ENCODE results near the gene ASF1B.

Gene ASF1B

GRCh38 chr19:14145381-14145780 lies 9.0 kb upstream of the ASF1B start:
- no peak for DNase-seq (ENCODE audit: low read depth)
- H3K4me3 ChIP-seq (ENCODE audit: low read length): no peak overlapping the region
- no peak for TF ChIP-seq CTCF (conservative IDR thresholded peaks at IDR 0.05; ENCODE audit: low read depth, low read length)

- no peak overlapping the region for H3K4me3 ChIP-seq (ENCODE audit: low read length)
- TF ChIP-seq CTCF (conservative IDR thresholded peaks at IDR 0.05; ENCODE audit: low read depth, low read length): no peak
- no peak for DNase-seq (ENCODE audit: low read depth)
Measured at GRCh38 chr19:14142262-14143190, 6.1 kb upstream of the ASF1B start.

GRCh38 chr19:14141041-14141440 lies 4.7 kb upstream of the ASF1B start:
- no peak for DNase-seq (ENCODE audit: low read depth)
- no peak for TF ChIP-seq CTCF (conservative IDR thresholded peaks at IDR 0.05; ENCODE audit: low read depth, low read length)
- H3K4me3 ChIP-seq (ENCODE audit: low read length): no peak overlapping the region

GRCh38 chr19:14139944-14140343 lies 3.6 kb upstream of the ASF1B start:
- no peak for TF ChIP-seq CTCF (conservative IDR thresholded peaks at IDR 0.05; ENCODE audit: low read depth, low read length)
- H3K4me3 ChIP-seq (ENCODE audit: low read length): no peak overlapping the region
- peak; percentile 33 for DNase-seq (ENCODE audit: low read depth)

GRCh38 chr19:14138576-14139265 lies 2.3 kb upstream of the ASF1B start:
- DNase-seq (ENCODE audit: low read depth): no peak
- H3K4me3 ChIP-seq (ENCODE audit: low read length): no peak overlapping the region
- no peak for TF ChIP-seq CTCF (conservative IDR thresholded peaks at IDR 0.05; ENCODE audit: low read depth, low read length)

GRCh38 chr19:14135985-14136508 lies 342 bp downstream of the ASF1B start:
- no peak for DNase-seq (ENCODE audit: low read depth)
- TF ChIP-seq CTCF (conservative IDR thresholded peaks at IDR 0.05; ENCODE audit: low read depth, low read length): no peak
- peak overlapping the region; percentile 72 for H3K4me3 ChIP-seq (ENCODE audit: low read length)

Measured in retinal pigment epithelial cell (primary cell).